Skin epidermis (tissue), 12 donors: Measurements from ENCODE around the gene MAPK8IP2.
"Not testable (repeated sequence)": the region's sequence is repeated elsewhere in the genome, so short reads cannot be mapped to it uniquely, and the experiment has no call there.

Experiments used
- H3K27ac ChIP-seq, 21 experiments: fragments of 200-600 bp; sonication (generic) in 11 of 21; one replicate each; pipeline ENCODE4 v1.5.0; 2020; ENCODE audit warnings: mild to moderate bottlenecking in 3 of 21, inconsistent platforms in 2 of 21, moderate library complexity in 2 of 21
- H3K4me3 ChIP-seq, 7 experiments: fragments of 200-600 bp; sonication (generic) in 2 of 7; one replicate each; pipeline ENCODE4 v1.5.0; 2020; ENCODE audit warnings: inconsistent platforms in 2 of 7, mild to moderate bottlenecking in 2 of 7, moderate library complexity in 1 of 7

MAPK8IP2 gene

DNA sequence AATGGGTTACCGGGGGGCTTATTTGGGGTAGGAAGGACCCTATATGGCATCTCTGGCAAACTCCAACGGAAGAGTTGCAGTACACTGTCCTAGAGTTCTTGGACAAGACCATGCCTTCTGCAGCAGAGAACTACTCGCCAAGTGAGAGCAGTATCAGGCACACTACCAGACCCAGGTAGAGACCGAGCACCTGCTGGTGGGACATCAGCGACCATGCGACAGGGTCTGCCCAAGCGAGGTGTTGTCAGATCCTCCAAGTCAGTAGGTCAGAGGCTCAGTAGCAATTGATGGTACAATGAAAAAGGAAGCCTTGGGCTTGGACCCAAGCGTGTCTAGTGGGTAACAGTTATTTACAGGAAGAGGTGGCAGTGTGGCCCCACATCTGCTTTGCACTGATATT is 14.8 kb upstream of the MAPK8IP2 start:
- H3K27ac ChIP-seq = no peak overlapping the region
- H3K4me3 ChIP-seq = no peak overlapping the region

GRCh38 chr22:50586416-50586815 is 14.2 kb upstream of the MAPK8IP2 start:
- Histone ChIP-seq H3K27ac (no peak overlapping the region), H3K4me3 (no peak overlapping the region)

GRCh38 chr22:50587407-50587806 is 13.2 kb upstream of the MAPK8IP2 start:
- H3K27ac ChIP-seq = no peak overlapping the region
- H3K4me3 ChIP-seq = no peak overlapping the region

GRCh38 chr22:50595189-50595588 is 5.4 kb upstream of the MAPK8IP2 start:
- Histone ChIP-seq H3K27ac (no peak overlapping the region), H3K4me3 (no peak overlapping the region)

GRCh38 chr22:50597097-50597496 is 3.5 kb upstream of the MAPK8IP2 start:
- no peak overlapping the region for H3K4me3 ChIP-seq
- no peak overlapping the region for H3K27ac ChIP-seq

DNA sequence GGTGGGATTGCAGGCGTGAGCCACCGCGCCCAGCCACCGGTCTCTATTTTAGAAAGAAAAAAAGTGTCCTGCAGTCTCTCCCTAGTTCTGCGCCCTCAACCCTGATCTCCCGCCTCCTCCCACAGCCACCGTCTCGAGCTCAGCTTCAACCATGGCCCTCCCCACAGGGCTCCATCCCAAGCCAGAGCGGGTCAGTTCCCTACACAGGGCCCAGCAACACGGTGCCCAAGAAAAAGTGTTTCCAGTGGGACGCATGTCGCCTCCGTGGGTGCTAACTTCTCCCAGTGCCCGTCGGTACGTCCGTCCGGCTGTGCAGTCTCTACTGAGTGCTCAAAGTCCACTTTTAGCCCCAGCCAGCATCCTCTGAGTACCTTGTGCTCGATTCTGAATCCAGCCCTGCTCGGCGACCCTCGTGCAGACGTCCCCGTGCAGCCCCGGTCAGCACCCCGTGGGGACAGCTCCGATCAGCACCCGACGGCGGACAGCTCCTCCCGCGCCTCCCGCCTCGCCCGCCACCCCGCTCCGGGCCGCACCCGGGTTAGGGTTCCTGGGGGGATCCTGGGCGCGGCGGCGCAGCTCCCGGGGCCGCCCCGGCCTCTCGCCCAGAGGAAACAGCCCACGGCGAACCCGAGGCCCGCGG is 657 bp upstream of the MAPK8IP2 start:
- Histone ChIP-seq H3K27ac (no peak overlapping the region), H3K4me3 (peak overlapping the region in 6 of 7 experiments; percentile 33 to 49 (median 36))

DNA sequence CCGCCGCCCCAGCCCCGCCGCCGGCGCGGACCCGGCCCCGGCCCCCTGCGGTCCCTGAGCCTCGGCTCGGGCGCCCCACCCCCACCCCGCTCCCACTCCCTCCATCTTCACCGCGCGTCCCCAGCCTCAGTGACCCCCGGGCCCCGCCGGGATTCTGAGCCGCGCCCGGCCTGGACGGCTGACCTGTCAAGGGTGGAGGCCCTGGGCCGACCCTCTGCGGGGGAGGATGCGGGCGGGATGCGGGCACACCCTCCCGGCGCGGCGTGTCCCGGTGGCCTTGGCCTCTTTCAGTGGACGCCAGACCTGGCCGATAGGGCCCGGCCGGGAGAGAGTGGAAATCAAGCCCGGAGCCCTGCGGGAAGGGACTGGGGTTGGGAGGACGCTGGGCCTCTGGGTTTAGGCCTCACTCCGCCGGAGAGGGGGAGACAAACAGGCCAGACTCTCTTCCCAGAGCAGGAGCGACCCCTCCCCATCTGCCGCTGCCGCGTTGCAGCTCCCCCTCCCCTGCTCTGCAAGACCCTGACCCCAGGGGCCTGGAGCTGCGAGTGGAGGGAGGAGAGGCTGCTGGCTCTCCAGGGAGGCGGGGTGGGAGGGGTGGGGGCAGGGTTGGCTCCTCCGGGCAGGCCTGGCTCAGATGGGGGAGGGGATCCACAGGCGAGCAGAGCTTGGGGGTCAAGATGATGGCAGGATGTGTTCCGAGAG is 525 bp downstream of the MAPK8IP2 start:
- peak overlapping the region in 5 of 7 experiments; percentile 17 to 49 (median 35) for H3K4me3 ChIP-seq
- H3K27ac ChIP-seq = no peak overlapping the region

- Histone ChIP-seq H3K27ac (no peak overlapping the region), H3K4me3 (peak overlapping the region in 1 of 7 experiments; percentile 43)
These were observed 1.2 kb downstream of the MAPK8IP2 start for GRCh38 chr22:50601669-50602337.

- Histone ChIP-seq H3K4me3 (no peak overlapping the region), H3K27ac (no peak overlapping the region)
These were observed 1.7 kb downstream of the MAPK8IP2 start for GRCh38 chr22:50602338-50602700.

DNA sequence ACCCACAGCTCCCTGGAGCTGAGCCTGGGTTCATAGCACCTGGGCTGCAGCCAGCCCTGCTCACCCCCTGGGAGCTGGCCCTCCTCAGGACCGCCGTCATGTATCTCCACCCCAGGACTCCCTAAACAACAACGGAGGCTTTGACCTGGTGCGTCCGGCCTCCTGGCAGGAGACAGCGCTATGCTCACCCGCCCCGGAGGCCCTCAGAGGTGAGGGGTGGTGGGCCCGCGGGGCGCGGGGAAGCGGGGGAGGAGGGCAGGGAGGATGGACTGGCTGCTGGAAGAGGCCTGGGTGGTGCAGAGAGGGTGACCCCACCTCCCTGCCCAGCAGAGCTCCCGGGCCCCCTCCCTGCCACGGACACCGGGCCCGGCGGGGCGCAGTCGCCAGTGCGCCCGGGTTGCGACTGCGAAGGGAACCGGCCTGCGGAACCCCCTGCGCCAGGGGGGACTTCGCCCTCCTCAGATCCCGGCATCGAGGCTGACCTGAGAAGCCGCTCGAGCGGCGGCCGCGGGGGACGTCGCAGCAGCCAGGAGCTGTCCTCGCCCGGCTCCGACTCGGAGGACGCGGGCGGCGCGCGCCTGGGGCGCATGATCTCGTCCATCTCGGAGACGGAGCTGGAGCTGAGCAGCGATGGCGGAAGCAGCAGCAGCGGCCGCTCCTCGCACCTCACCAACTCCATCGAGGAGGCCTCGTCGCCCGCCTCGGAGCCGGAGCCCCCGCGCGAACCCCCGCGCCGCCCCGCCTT is 3.1 kb downstream of the MAPK8IP2 start:
- H3K4me3 ChIP-seq = no peak overlapping the region
- H3K27ac ChIP-seq = no peak overlapping the region

GRCh38 chr22:50604256-50605001 is 3.8 kb downstream of the MAPK8IP2 start:
- H3K27ac ChIP-seq = no peak overlapping the region
- H3K4me3 ChIP-seq = no peak overlapping the region

GRCh38 chr22:50605002-50605612 is 4.5 kb downstream of the MAPK8IP2 start:
- Histone ChIP-seq H3K4me3 (no peak overlapping the region), H3K27ac (no peak overlapping the region)

DNA sequence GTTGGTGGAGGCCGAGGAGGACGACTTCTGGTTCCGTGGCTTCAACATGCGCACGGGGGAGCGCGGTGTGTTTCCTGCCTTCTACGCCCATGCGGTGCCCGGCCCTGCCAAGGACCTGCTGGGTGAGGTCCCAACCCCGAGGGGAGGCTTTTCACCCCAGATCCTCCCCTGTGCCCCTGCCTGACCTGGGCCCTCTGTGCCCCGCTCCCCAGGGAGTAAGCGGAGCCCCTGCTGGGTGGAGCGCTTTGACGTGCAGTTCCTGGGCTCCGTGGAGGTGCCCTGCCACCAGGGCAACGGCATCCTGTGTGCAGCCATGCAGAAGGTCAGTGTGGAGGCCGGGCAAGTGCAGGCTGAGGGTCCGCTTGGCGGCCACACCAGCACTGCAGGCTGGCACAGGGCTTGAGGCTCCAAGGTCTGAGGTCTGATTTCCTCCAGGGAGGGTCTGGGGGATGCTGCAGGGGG is 5.1 kb downstream of the MAPK8IP2 start:
- H3K4me3 ChIP-seq = no peak overlapping the region
- no peak overlapping the region for H3K27ac ChIP-seq

- H3K27ac ChIP-seq = no peak overlapping the region
These were observed 5.8 kb downstream of the MAPK8IP2 start for GRCh38 chr22:50606165-50606945.

DNA sequence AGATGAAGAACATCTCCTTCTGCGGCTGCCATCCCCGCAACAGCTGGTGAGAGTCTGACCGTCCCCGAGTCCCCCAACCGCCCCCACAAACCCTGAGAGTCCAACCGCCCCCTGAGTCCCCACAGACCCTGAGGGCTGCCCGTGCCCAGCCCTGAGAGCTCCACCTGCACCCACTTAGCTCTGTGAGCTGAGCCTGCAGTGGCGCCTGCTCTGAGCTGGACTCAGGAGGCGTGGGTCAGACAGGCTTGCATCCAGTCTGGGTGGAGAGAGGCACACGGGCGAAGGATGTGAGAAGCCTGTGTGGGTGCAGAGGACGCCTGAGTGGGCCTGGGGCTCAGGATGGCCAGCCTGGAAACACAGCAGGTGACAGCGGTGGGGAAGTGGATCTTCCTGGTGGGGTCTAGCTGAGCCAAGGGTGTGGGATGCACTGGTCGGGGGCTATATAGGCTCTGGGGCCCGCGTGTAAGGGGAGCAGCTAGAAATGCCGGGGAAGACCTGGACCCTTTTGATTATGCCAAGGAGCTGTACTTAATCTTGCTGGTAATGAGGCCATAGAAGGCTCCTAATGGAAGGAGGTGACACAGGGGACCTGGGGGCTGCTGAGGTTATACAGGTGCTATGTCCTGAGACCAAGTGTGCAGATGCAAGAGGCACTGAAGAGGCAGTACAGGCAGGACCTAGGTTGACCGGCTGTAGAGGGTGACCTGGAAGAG is 6.5 kb downstream of the MAPK8IP2 start:
- Histone ChIP-seq H3K4me3 (no peak overlapping the region), H3K27ac (no peak overlapping the region)

More at GRCh38 chr22:50606165-50606945, 5.8 kb downstream of the MAPK8IP2 start:
- H3K4me3 ChIP-seq = no peak overlapping the region

DNA sequence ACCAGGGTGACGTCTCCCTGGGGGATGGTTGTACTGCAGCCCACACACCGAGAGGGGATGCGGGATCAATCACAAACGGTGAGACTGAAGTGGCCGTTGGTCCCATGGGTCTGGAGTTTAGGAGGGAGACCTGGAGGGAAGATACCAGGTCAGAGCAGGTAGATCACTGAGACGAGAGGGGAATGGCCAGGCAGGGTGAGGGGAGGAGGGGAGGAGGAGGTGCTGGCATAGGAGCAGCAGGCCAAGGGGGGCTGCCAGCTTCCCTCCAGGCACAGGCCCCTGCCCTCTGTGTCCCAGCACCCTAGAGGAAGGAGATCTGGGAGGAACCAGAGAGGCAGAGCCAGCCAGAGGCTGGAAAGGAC is 7.0 kb downstream of the MAPK8IP2 start:
- Histone ChIP-seq H3K27ac (no peak overlapping the region), H3K4me3 (no peak overlapping the region)

DNA sequence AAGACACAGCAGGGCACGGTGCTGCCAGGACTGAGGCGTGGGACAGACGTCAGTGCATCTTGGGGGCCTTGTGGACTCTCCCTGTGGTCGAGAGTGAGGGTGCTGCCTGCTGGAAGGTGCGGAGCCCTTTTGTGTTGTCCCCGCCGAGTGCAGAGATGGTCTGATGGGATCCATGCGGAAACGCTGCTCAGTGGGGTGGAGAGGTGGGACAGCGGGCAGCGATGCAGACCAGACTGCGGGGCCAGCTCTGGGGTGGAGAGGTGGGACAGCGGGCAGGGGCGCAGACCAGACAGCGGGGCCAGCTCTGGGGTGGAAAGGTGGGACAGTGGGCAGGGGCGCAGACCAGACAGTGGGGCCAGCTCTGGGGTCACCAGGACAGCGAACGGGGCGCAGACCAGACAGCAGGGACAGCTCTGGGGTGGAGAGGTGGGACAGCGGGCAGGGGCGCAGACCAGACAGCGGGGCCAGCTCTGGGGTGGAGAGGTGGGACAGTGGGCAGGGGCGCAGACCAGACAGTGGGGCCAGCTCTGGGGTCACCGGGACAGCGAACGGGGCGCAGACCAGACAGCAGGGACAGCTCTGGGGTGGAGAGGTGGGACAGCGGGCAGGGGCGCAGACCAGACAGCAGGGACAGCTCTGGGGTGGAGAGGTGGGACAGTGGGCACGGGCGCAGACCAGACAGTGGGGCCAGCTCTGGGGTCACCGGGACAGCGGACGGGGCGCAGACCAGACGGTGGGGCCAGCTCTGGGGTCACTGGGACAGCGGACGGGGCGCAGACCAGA is 7.7 kb downstream of the MAPK8IP2 start:
- not testable (repeated sequence) for H3K4me3 ChIP-seq, H3K27ac ChIP-seq
